ENCODE measurements around the gene COX8A. TPM values are rescaled to one million over a fixed set of nuclear protein-coding genes. Genes with fewer than 3 reads are reported as not detected.

The COX8A gene
- total and polyA plus RNA-seq, 2 of the 8 experiments (the other 6 are each of a cell fraction or from before 2014, with no cell fraction given), result 365 to 1,720 TPM

GRCh38 chr11:64003807-64004589 lies 29.6 kb downstream of the COX8A start:
- Histone ChIP-seq H3K27me3 (replicated peaks in 1 of 4; ENCODE audit: control insufficient read depth in 3 of 4, extremely low read depth in 1 of 4, insufficient read depth in 3 of 4, low read length in 3 of 4) (peaks cover 29 to 74% (median 61%) of the 10 kb centered on the region in 4 experiments), H3K23ac (ENCODE audit: insufficient read length) (no peak overlapping the region), H3K4me2 (ENCODE audit: insufficient read depth in 1 of 2, low read depth in 2 of 2, low read length in 2 of 2) (no peak overlapping the region), H4K8ac (ENCODE audit: extremely low read depth, insufficient read depth, low read length) (peak overlapping the region; percentile 45; the same call in 1 of the 2 replicates), H4K5ac (ENCODE audit: insufficient read length, low read depth, low read length) (no peak overlapping the region), H2BK12ac (ENCODE audit: low read depth, low read length) (peak overlapping the region; percentile 80; the same call in 1 of the 2 replicates), H3K79me2 (ENCODE audit: control insufficient read depth in 1 of 2, insufficient read depth in 2 of 2, low read length in 2 of 2) (no peaks in the 10 kb centered on the region), H2BK120ac (replicated peaks; ENCODE audit: low read depth, low read length) (no peak overlapping the region), H3K79me1 (ENCODE audit: low read depth, low read length) (no peaks in the 10 kb centered on the region), H2BK15ac (ENCODE audit: low read length) (no peak overlapping the region; the same call in 1 of the 2 replicates), H4K20me1 (replicated peaks in 1 of 2; ENCODE audit: control insufficient read depth in 1 of 2, insufficient read depth in 2 of 2, low read length in 2 of 2) (peaks cover 0 to 7% of the 10 kb centered on the region in 2 experiments), H3K4ac (replicated peaks; ENCODE audit: insufficient read length, low read depth, low read length) (no peak overlapping the region), H3K27ac (ENCODE audit: low read depth, low read length) (no peak overlapping the region), H2BK5ac (ENCODE audit: low read depth, low read length) (peak overlapping the region; percentile 52), H3K23me2 (ENCODE audit: low read depth, low read length) (peaks cover 23% of the 10 kb centered on the region; the same call in 1 of the 2 replicates), H3K18ac (ENCODE audit: extremely low read depth, low read length) (no peak overlapping the region; the same call in 1 of the 2 replicates), H2AK5ac (ENCODE audit: low read depth, low read length) (peak overlapping the region; percentile 48; the same call in 1 of the 2 replicates), H3K56ac (replicated peaks; ENCODE audit: insufficient read length, low read depth, low read length) (no peak overlapping the region), H4K91ac (replicated peaks; ENCODE audit: insufficient read length, low read length) (no peak overlapping the region), H3K36me3 (ENCODE audit: control insufficient read depth in 2 of 4, insufficient read depth in 4 of 4, low read length in 3 of 4) (no peaks in the 10 kb centered on the region), H3K4me3 (ENCODE audit: extremely low read depth in 1 of 4, insufficient read depth in 2 of 4, low read depth in 3 of 4, low read length in 4 of 4) (no peak overlapping the region), H3K9ac (replicated peaks in 1 of 4; ENCODE audit: extremely low read depth in 1 of 4, low read depth in 3 of 4, low read length in 3 of 4) (no peak overlapping the region), H3K9me3 (ENCODE audit: insufficient read depth in 2 of 2, low read depth in 1 of 2, low read length in 1 of 2) (no peaks in the 10 kb centered on the region), H3K4me1 (replicated peaks in 1 of 4; ENCODE audit: control insufficient read depth in 3 of 4, insufficient read depth in 4 of 4, low read length in 3 of 4) (peaks cover 0 to 23% (median 12%) of the 10 kb centered on the region in 4 experiments; a peak in 5 of 7 replicates), H2BK20ac (ENCODE audit: low read length) (no peak overlapping the region), H2AFZ (ENCODE audit: low read length) (no peak overlapping the region), H3K14ac (ENCODE audit: insufficient read length) (no peak overlapping the region)
- CTCF ChIA-PET (ENCODE audit: partially characterized antibody), result interaction anchor here (0.7 to 6.8 kb wide), 6 partner anchors 12 to 1446 kb away, joined by 3 to 171 read pairs (median 24); no protein-coding TSS in a partner anchor
- FAIRE-seq, result no peak
- no peak for DNase-seq (ENCODE audit: low read depth in 1 of 2, low spot score in 2 of 2)
- POLR2A ChIA-PET (ENCODE audit: partially characterized antibody), result no interaction called here
- 76% methylated on average over 23 of the region's 23 CpGs; no CpG with 5 or more reads in 1 of the 2 experiments for WGBS, 2 experiments (ENCODE audit: extremely low coverage in 1 of 2, insufficient coverage in 1 of 2, insufficient read length in 1 of 2, insufficient replicate concordance in 2 of 2, low coverage in 1 of 2, low lambda C conversion rate in 2 of 2, missing lambda C conversion rate in 1 of 2)
- no peak for TF ChIP-seq RNF2 (IDR thresholded peaks at IDR 0.05; ENCODE audit: borderline replicate concordance, low read depth, low read length, missing control alignments, poor library complexity, severe bottlenecking)
- no peak for TF ChIP-seq USF2 (IDR thresholded peaks at IDR 0.05; ENCODE audit: low read length)
- no peak for TF ChIP-seq MAFK (IDR thresholded peaks at IDR 0.05; ENCODE audit: low read depth, low read length)
- TF ChIP-seq RXRA (IDR thresholded peaks at IDR 0.05; ENCODE audit: insufficient read depth, low read depth, low read length), result no peak
- TF ChIP-seq E2F6 (IDR thresholded peaks at IDR 0.05), result no peak
- TF ChIP-seq NANOG (IDR thresholded peaks at IDR 0.05; ENCODE audit: insufficient read depth, low read depth, low read length, poor library complexity, severe bottlenecking), result no peak
- TF ChIP-seq TCF12 (IDR thresholded peaks at IDR 0.05; ENCODE audit: low read depth, low read length), result no peak
- TF ChIP-seq SUZ12 (IDR thresholded peaks at IDR 0.05; ENCODE audit: low read length), result no peak
- no peak for TF ChIP-seq BCL11A (IDR thresholded peaks at IDR 0.05; ENCODE audit: low read depth in 2 of 2, low read length in 2 of 2)
